Bronchial epithelial cell (primary cell): ENCODE data around the gene TARBP2. TPM values are rescaled to one million over a fixed set of nuclear protein-coding genes. Genes with fewer than 3 reads are reported as not detected.

Experiments
- DNase-seq: peaks from one replicate; pipeline ENCODE4 v3.0.0-alpha.2; 2010; ENCODE audit warnings: low read depth
- FAIRE-seq: peaks from 2 replicates; lab custom pipeline; 2011; peaks lifted over from hg19 to GRCh38; lab: Jason Lieb, UNC
- H3K27me3 ChIP-seq: 2 replicates; pipeline ENCODE4 v1.5.1; 2011; ENCODE audit warnings: low read length; ENCODE audit not compliant: control insufficient read depth, insufficient read depth
- H3K36me3 ChIP-seq: 2 replicates; pipeline ENCODE4 v1.5.1; 2011; ENCODE audit warnings: low read length; ENCODE audit not compliant: control insufficient read depth, insufficient read depth
- H3K4me3 ChIP-seq: 2 replicates; pipeline ENCODE4 v1.5.1; 2011; ENCODE audit warnings: mild to moderate bottlenecking, low read depth, low read length, control low read depth
- CTCF ChIP-seq: IDR thresholded peaks from 2 replicates; pipeline ENCODE4 v1.5.1; 2011; ENCODE audit warnings: mild to moderate bottlenecking, moderate library complexity, low read length, control low read depth, inconsistent platforms; ENCODE audit not compliant: insufficient read depth, severe bottlenecking
- total RNA-seq: library from RNA; depleted of rRNA; stranded (reverse); fragments of >200 nt; gene quantifications from 2 replicates; pipeline ENCODE4 v1.2.1, GENCODE V29; 2014

TARBP2 gene
- total RNA-seq, 1 donor from 2014 or later, result 27.6 TPM

DNA sequence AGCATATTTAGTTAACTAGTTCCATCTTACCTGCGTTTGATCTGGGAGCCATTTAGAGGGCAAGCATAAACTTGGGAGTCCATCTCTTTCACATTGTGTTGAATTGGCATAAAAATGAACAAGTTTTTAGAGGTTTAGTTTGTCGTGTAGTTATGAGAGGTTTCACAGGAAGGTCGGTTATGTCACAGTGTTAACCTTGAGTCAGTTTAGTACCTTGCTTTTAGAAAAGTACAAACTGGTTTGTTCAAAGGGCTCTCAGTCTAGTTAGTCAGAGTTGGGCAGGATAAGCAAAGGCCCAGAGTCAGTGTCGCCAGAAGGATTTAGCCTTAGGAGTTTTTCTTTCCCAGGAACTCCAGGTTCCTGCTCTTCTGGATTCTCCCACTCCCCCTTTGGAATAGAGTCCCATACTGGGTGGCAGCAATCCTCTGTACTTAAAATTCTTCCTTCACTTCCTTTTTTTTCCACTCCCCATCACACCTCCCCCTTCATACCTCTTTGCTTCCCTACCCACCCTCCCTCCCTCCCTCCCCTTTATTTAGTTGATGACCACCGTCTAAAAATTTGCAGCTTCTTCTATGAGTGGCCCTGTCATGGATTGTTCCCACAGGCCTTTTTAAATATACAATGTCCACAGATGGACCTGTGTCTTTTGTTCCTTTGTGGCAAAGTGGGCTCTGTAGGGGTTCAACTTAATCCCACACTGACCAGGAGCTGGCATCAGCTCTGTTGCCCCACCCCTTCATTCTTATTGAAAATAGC is 37.1 kb upstream of the TARBP2 start:
- FAIRE-seq, result no peak
- no peak overlapping the region for H3K4me3 ChIP-seq
- H3K36me3 ChIP-seq, result peaks cover 48% of the 10 kb centered on the region
- no peak for DNase-seq
- TF ChIP-seq CTCF, result no peak
- no peaks in the 10 kb centered on the region for H3K27me3 ChIP-seq

DNA sequence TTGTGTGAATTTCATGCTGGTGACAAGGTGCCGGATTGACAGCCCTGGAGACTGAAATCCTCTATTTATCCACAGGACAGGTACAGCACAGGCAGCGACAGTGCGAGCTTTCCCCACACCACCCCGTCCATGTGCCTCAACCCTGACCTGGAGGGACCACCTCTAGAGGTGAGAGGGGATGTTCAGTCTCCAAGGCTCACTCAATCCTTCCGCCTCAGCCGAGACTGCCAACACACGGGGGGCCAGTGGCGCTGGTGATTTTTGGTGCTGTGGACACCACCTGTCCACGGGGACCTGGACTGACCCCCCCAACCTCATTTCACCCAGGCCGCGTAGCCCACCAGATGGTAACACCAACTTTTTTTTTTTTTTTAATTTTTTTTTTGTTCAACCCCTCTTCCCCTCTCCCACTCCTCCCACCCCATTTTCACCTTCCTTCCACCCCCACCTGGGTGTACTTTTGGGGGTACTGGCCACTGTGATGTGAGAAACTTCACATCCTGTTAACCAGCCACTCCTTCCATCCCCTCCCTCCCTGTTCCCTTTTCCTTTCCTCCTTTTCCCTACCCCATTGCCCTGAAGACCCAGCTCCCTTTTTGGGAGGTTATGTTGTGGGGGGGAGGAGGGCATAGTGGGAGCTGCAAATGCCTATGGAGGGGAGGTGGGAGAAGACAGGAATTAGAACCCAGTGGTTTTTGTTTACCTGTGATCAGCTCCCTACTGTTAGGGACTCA is 36.2 kb upstream of the TARBP2 start:
- DNase-seq (no peak), FAIRE-seq (no peak)
- no peak overlapping the region for H3K4me3 ChIP-seq
- H3K27me3 ChIP-seq, result no peaks in the 10 kb centered on the region
- TF ChIP-seq CTCF, result no peak
- peaks cover 51% of the 10 kb centered on the region for H3K36me3 ChIP-seq

DNA sequence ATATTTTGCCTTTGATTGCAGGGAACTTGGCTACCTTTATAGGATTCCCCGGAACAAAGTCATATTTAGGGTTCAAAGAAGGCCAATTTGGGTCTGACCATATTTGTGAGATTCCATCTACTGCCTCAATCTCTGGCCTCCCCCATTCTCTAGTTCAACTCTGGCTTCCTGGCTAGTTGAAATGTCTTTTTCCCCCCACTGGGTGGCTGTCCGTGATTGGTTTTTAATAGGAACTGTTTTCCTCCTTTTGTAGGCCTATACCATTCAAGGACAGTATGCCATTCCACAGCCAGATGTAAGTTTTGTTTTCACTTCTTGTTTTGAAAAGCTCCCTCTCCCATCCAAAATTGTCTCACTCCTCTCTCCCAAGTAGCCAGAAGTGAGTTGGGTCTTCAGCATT is 35.4 kb upstream of the TARBP2 start:
- no peaks in the 10 kb centered on the region for H3K27me3 ChIP-seq
- no peak for FAIRE-seq
- no peak for DNase-seq
- H3K36me3 ChIP-seq, result peaks cover 51% of the 10 kb centered on the region
- TF ChIP-seq CTCF, result no peak
- H3K4me3 ChIP-seq, result no peak overlapping the region

DNA sequence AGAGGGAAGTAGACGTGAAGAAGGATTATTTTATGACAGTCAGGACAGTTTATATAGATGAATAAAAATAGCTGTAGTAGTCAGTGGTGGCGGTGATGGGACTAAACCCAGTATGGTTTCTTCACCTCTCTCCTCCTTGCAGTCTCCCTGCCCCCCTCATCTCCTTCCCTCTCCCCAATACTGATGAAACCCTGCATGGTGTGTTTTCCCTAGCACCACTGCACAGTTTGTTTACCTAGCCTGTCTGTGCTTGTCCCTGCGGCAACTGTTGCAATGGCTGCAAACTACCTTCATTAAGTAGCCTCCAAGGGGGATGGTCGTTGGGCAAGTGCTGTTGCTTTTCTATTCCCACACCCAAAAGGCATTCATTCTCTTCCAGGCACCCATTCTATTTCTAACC is 34.4 kb upstream of the TARBP2 start:
- Histone ChIP-seq H3K4me3 (no peak overlapping the region), H3K36me3 (peaks cover 44% of the 10 kb centered on the region), H3K27me3 (no peaks in the 10 kb centered on the region)
- FAIRE-seq (peak; percentile 50), DNase-seq (peak; percentile 88)
- no peak for TF ChIP-seq CTCF

DNA sequence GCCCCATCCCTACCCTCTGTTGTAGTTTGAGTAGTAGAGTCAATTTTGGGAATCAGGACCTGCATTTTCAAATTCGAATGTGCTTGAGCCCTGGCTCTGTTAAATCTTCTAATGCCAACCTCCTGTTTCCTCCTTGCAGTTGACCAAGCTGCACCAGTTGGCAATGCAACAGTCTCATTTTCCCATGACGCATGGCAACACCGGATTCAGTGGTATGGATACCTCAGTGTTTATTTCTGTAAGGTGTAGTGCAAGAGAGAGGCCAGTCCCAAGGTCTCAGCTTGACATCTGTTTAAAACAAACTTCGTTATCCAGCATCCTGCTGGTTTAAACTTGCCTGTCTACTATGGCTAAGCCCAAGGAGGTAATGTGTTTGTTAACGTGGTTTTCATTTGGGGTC is 34.0 kb upstream of the TARBP2 start:
- DNase-seq (no peak), FAIRE-seq (no peak)
- Histone ChIP-seq H3K27me3 (no peaks in the 10 kb centered on the region), H3K36me3 (peaks cover 47% of the 10 kb centered on the region), H3K4me3 (no peak overlapping the region)
- no peak for TF ChIP-seq CTCF

GRCh38 chr12:53467880-53468279 is 33.2 kb upstream of the TARBP2 start:
- peaks cover 43% of the 10 kb centered on the region for H3K36me3 ChIP-seq
- FAIRE-seq, result no peak
- H3K4me3 ChIP-seq, result no peak overlapping the region
- no peaks in the 10 kb centered on the region for H3K27me3 ChIP-seq
- no peak for TF ChIP-seq CTCF
- no peak for DNase-seq
